ENCODE results near the gene ENKUR. TPM values are rescaled to one million over a fixed set of nuclear protein-coding genes. Genes with fewer than 3 reads are reported as not detected.

Gene ENKUR
- total and polyA plus RNA-seq, 2 experiments from 2014 or later, result 0.15 TPM; not detected in 1

GRCh38 chr10:25039531-25039930 is 23.6 kb upstream of the ENKUR start:
- DNase-seq (ENCODE audit: low read depth in 1 of 2, low spot score in 1 of 2), result no peak
- no peaks in the 10 kb centered on the region for H3K27me3 ChIP-seq
- no peaks in the 10 kb centered on the region for H3K4me1 ChIP-seq (ENCODE audit: low read depth)
- TF ChIP-seq CTCF (IDR thresholded peaks at IDR 0.05; ENCODE audit: low read depth, low read length), result no peak
- no peak overlapping the region for H3K27ac ChIP-seq
- H3K36me3 ChIP-seq, result no peaks in the 10 kb centered on the region
- H3K9me3 ChIP-seq (ENCODE audit: low read depth), result no peaks in the 10 kb centered on the region
- no peak overlapping the region for H3K4me3 ChIP-seq

- Histone ChIP-seq H3K36me3 (no peaks in the 10 kb centered on the region), H3K4me3 (no peak overlapping the region), H3K9me3 (ENCODE audit: low read depth) (no peaks in the 10 kb centered on the region), H3K4me1 (ENCODE audit: low read depth) (no peaks in the 10 kb centered on the region), H3K27ac (no peak overlapping the region), H3K27me3 (no peaks in the 10 kb centered on the region)
- DNase-seq (ENCODE audit: low read depth in 1 of 2, low spot score in 1 of 2), result no peak
- TF ChIP-seq CTCF (IDR thresholded peaks at IDR 0.05; ENCODE audit: low read depth, low read length), result no peak
Observed at GRCh38 chr10:25038325-25038724, 22.4 kb upstream of the ENKUR start.

GRCh38 chr10:25036381-25036780 is 20.4 kb upstream of the ENKUR start:
- Histone ChIP-seq H3K4me1 (ENCODE audit: low read depth) (no peaks in the 10 kb centered on the region), H3K27me3 (no peaks in the 10 kb centered on the region), H3K36me3 (no peaks in the 10 kb centered on the region), H3K27ac (no peak overlapping the region), H3K4me3 (no peak overlapping the region), H3K9me3 (ENCODE audit: low read depth) (no peaks in the 10 kb centered on the region)
- DNase-seq (ENCODE audit: low read depth in 1 of 2, low spot score in 1 of 2), result no peak
- TF ChIP-seq CTCF (IDR thresholded peaks at IDR 0.05; ENCODE audit: low read depth, low read length), result no peak

- H3K27me3 ChIP-seq, result no peaks in the 10 kb centered on the region
- no peaks in the 10 kb centered on the region for H3K4me1 ChIP-seq (ENCODE audit: low read depth)
- H3K9me3 ChIP-seq (ENCODE audit: low read depth), result no peaks in the 10 kb centered on the region
- no peak overlapping the region for H3K27ac ChIP-seq
- H3K36me3 ChIP-seq, result no peaks in the 10 kb centered on the region
- no peak overlapping the region for H3K4me3 ChIP-seq
- no peak for TF ChIP-seq CTCF (IDR thresholded peaks at IDR 0.05; ENCODE audit: low read depth, low read length)
- DNase-seq (ENCODE audit: low read depth in 1 of 2, low spot score in 1 of 2), result no peak
Observed at GRCh38 chr10:25029519-25029918, 13.6 kb upstream of the ENKUR start.

- no peak overlapping the region for H3K4me3 ChIP-seq
- no peaks in the 10 kb centered on the region for H3K9me3 ChIP-seq (ENCODE audit: low read depth)
- no peak overlapping the region for H3K27ac ChIP-seq
- no peaks in the 10 kb centered on the region for H3K27me3 ChIP-seq
- H3K36me3 ChIP-seq, result no peaks in the 10 kb centered on the region
- no peak for DNase-seq (ENCODE audit: low read depth in 1 of 2, low spot score in 1 of 2)
- H3K4me1 ChIP-seq (ENCODE audit: low read depth), result no peaks in the 10 kb centered on the region
- no peak for TF ChIP-seq CTCF (IDR thresholded peaks at IDR 0.05; ENCODE audit: low read depth, low read length)
Observed at GRCh38 chr10:25028711-25029110, 12.8 kb upstream of the ENKUR start.

GRCh38 chr10:25026463-25026862 is 10.5 kb upstream of the ENKUR start:
- peak; percentile 15 for TF ChIP-seq CTCF (IDR thresholded peaks at IDR 0.05; ENCODE audit: low read depth, low read length)
- no peaks in the 10 kb centered on the region for H3K4me1 ChIP-seq (ENCODE audit: low read depth)
- no peaks in the 10 kb centered on the region for H3K36me3 ChIP-seq
- H3K9me3 ChIP-seq (ENCODE audit: low read depth), result no peaks in the 10 kb centered on the region
- H3K27ac ChIP-seq, result no peak overlapping the region
- no peaks in the 10 kb centered on the region for H3K27me3 ChIP-seq
- H3K4me3 ChIP-seq, result no peak overlapping the region
- DNase-seq (ENCODE audit: low read depth in 1 of 2, low spot score in 1 of 2), result peak in 1 of 2 donors; percentile 55
